CD4-positive, alpha-beta T cell treated with Interleukin-4 for 1 hour (primary cell): ENCODE results near the gene CD1B.
"Not testable (repeated sequence)": the region's sequence is repeated elsewhere in the genome, so short reads cannot be mapped to it uniquely, and the experiment has no call there.

Experiments
- DNase-seq, 2 donors: peaks; one replicate each; pipeline ENCODE4 v3.0.0-alpha.2; 2020 to 2022

CD1B gene

DNA sequence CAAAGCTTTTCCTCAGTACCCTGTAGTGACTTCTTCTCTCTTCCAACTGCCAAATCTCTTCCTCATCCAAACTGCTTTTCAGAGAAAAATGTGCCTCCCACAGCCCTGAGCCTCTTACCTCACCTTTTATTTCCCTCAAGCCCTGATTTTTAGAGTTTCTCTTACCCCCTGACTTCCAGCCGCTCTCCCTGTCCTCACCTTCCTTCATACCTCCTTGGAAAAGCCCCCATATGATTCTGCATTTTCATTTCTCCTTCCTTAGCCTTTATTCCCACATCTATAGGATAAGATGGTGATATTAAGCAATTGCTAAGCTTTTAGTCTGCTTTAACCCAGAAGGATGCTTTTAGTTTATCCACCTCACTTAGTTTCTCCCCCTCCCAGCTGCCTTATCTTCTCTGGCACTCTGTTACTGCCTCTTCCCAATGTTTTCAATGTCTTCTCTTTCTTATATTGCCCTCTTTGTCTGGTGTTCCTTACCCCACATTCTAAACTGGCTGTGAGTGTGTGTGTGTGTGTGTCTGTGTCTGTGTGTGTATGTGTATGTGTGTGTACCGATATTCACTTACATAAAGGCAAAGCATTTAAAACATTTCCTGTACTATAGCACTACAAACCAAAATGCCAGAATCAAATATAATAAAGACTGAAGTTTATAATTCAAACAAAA is at the start of gene CD1B:
CD1B (minus strand) TSS at position 51 of the 670 bp plus-strand sequence. CDS start 108 bp downstream, outside the sequence.
- DNase-seq = no peak

DNA sequence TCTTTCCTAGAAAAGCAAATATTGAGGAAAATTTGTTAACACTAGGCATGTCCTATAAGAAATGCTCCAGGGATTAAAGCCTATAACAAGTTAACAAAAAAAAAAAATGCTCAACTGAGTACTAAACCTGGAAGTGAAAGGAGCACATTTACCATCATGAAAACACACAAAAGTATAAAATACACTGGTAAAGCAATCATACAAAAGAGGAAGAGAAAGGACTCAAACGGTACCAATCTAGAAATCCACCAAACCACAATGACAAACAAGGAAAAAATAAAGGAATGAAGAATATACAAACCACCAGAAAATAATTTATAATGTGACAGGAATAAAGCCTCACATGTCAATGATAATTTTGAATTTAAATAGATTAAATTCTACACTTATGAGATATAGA is 43.5 kb upstream of the CD1B start:
- no peak for DNase-seq

DNA sequence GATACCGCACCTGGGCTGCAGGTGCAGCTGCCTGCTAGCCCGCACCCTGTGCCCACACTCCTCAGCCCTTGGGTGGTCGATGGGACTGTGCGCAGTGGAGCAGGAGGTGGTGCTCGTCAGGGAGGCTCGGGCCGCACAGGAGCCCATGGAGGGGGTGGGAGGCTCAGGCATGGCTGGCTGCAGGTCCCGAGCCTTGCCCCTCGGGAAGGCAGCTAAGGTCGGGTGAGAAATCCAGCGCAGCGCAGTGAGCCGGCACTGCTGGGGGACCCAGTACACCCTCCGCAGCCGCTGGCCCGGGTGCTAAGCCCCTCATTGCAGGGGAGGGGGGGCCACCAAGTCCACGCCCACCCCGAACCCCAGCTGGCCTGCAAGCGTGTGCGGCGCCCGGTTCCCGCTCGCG is 42.8 kb upstream of the CD1B start:
- DNase-seq = not testable (repeated sequence)

DNA sequence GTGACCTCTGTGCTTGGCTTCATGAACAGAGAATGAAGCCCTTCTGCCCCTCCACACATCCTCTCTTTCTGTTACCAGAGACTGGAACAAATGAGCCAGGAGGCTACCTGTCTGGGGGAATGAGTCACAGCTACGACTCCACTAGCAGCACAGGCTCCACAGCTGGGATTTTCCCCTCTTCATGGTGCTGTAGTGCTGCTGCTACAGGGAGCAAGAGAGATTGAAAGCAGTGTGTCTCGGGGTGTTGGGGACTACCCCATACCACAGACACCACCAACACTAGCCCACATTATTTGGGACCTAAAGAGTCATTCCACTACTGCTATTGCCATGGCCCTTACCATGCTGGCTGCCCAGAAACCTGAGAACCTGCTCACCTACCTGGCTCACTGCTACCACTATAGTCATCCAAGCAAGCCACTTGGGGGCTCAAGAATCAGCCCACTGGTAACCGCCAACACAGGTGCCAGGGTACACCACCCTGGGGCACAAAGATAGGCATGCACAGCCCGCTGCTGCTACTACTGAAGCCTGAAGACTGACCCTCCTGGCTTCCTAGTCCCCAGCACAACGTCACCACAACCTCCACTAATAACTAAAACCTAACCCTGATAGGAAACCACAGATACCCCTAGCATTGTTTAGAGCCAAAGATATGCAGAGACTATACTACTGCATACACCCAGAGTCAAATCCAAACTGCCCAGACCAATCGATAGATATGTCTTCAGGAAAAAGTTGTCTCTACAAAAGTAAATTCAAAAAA is 40.0 kb upstream of the CD1B start:
- no peak for DNase-seq

DNA sequence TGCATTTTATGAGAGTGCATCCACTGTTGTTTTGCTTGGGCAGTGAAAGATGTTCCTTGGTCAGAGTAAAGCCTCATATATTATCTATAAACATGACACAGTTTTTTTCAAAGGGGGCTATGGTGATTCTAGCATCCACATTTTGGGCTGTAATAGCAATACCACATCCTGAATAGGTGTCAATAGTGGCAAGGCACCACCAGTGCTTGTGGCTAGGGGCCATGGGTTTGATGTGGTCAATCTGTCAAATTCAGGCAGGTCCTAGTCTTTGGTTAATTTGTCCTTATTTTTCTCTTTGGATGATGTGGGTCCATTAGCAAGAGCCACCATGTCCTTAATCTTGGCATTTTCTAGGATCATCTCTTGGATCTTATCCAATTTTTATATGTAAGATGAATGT is 35.5 kb upstream of the CD1B start:
- no peak for DNase-seq

DNA sequence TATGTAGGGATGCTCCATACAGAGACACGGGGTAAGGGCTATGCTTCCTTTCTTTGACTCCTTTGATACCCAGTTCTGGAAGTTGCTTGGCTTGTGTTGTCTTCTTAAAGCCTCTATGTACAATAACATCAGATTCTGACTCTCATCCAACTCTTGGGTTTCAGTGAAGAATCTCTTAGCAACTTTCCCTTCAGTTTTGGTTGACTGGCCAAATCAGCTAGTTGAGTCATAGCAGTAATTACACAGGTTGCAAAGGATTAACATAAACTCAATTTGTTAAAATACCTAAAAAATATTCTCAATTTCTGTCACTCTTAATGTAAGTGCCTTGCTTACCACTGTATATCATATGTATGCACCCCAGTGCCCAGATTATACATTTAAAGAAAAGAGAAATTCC is 31.6 kb upstream of the CD1B start:
- no peak for DNase-seq

DNA sequence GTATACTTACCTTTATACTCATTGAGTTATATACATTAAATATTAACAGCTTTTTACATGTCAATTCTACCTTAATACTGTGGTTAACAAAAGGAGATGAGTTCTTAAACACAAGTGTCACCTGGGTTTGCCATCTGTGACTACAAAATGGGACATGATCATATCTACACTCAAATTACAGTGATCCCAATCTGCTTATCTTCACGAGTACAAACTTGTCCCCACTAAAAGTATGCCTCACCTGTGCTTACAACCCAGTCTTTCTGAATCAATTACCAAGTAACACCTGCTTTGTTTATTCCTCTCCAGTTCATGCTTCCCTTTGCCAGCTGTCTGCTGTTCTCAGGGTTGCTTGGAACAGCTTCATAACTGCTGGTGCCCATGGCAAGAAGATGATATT is 31.2 kb upstream of the CD1B start:
- DNase-seq = no peak

DNA sequence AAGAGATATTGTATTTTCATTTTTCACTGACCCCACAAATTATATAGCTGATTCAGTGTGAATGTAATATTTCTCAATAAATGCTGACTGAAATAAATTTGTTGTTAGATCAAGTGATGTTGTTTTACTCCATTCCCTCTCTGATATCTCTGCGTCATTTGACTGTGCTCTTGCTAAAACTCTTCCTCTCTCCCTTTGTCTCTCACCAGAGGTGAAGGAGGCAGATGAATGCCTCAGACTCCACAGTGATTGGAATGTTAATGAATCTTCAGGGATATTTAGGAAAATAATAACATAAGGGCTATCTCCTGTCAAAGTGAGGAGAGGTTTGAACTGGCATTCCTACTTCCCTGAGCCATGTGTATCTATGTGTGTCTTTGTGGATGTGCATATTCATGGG is 26.1 kb upstream of the CD1B start:
- DNase-seq = no peak

DNA sequence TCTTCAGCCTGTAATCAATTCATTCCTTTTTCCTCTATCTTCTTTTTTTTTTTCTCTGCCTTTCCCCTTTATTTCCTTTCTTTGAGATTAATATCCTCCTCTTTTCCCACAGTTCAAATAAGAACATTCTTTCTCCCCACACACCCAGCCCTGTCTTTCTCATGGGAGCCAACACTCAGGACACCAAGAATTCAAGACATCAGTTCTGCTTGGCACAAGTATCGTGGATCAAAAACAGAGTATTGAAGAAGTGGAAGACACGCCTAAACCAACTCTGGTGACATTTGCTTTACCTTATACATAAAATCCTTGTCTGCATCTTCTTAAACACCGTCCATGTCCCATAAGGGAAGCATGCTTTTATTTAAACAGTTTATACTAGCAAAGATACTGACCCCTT is 25.3 kb upstream of the CD1B start:
- no peak for DNase-seq

DNA sequence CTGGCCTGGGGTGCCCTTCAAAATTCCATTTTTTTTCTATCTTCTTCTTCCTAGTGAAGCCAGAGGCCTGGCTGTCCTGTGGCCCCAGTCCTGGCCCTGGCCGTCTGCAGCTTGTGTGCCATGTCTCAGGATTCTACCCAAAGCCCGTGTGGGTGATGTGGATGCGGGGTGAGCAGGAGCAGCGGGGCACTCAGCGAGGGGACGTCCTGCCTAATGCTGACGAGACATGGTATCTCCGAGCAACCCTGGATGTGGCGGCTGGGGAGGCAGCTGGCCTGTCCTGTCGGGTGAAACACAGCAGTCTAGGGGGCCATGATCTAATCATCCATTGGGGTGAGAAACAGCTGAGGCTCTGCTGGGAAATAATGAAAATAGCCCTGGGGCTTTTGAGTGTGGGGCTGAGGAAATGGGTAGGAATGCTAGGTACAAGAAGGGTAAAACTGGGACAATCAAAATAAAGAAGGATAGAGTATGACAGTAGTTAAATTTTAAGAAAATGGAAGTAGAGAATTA is 24.5 kb upstream of the CD1B start:
- DNase-seq = no peak

DNA sequence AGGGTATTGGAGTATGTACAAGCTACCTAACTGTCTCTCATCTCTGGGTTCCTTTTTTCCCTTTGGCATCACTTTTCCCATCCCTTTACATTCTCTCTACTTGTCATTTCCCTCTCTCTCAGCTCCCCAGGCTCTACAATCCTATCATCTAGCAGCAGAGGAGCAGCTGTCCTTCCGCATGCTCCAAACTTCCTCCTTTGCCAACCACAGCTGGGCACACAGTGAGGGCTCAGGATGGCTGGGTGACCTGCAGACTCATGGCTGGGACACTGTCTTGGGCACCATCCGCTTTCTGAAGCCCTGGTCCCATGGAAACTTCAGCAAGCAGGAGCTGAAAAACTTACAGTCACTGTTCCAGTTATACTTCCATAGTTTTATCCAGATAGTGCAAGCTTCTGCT is 22.9 kb upstream of the CD1B start:
- DNase-seq = peak in 1 of 2 donors; percentile 13

DNA sequence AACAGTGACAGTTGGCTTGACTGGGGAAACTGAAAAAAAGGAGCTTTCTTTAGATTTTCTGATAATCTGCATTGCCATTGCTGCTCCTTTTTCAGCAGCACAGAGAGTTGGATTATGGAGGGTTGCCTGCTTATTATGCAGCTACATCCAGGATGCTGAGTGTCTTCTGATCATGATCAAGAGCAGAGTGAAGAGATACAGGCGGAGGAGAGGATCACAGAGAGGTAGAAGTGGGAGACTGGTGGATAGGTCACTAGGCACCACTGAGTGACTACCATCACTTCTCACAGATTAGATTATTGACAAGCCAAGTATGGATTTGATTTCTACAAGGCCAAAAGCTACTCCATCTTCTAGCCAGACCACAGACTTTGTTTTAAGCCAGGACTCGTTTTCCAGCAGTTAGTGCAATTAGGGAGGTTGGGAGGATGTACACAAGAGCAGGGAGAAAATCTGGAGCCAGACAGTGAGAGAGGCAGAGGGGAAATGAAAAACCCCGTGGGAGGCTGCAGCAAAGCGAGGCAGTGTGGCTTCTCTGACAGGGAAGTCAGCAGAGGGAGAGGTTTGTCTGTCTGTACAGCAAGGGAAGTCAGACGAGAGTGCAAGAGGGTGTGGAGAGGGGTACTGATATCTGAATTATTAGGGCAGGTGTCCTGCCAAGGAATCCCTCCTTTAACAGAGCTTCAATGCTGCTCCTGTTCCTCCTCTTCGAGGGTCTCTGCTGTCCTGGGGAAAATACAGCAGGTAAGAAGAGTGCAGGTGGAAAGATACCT is 22.2 kb upstream of the CD1B start, which contains the start of gene CD1E:
CD1E (plus strand) TSS at position 592 of the 773 bp plus-strand sequence; CDS start at position 687, 95 bp downstream.
- DNase-seq = peak in 1 of 2 donors; percentile 20

DNA sequence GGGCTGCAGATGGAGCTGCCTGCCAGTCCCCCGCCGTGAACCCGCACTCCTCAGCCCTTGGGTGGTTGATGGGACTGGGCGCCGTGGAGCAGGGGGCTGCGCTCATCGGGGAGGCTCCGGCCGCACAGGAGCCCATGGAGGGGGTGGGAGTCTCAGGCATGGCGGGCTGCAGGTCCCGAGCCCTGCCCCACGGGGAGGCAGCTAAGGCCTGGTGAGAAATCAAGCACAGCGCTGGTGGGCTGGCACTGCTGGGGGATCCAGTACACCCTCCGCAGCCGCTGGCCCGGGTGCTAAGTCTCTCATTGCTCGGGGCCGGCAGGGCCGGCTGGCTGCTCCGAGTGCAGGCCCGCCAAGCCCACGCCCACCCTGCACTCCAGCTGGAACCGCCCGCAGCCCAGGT is 17.6 kb upstream of the CD1B start:
- DNase-seq = not testable (repeated sequence)

DNA sequence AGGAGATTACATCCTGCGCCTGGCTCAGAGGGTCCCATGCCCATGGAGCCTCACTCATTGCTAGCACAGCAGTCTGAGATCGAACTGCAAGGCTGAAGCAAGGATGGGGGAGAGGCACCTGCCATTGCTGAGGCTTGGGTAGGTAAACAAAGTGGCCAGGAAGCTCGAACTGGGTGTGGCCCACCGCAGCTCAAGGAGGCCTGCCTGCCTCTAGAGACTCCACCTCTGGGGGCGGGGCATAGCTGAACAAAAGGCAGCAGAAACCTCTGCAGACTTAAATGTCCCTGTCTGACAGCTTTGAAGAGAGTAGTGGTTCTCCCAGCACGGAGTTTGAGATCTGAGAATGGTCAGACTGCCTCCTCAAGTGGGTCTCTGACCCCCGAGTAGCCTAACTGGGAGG is 5.1 kb upstream of the CD1B start:
- DNase-seq = not testable (repeated sequence)

DNA sequence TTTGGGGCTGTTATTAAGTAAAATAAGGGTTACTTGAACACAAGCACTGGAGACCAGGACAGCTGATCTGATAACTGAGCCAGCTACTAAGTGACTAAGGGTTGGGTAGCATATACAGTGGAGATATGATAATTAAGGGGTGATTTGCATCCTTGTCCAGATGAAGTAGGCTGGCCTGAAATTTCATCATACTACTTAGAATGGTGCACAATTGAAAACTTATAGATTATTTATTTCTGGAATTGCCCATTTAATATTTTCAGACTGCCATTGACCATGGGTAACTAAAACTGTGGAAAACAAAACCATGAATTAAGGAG is 3.8 kb upstream of the CD1B start:
- no peak for DNase-seq

DNA sequence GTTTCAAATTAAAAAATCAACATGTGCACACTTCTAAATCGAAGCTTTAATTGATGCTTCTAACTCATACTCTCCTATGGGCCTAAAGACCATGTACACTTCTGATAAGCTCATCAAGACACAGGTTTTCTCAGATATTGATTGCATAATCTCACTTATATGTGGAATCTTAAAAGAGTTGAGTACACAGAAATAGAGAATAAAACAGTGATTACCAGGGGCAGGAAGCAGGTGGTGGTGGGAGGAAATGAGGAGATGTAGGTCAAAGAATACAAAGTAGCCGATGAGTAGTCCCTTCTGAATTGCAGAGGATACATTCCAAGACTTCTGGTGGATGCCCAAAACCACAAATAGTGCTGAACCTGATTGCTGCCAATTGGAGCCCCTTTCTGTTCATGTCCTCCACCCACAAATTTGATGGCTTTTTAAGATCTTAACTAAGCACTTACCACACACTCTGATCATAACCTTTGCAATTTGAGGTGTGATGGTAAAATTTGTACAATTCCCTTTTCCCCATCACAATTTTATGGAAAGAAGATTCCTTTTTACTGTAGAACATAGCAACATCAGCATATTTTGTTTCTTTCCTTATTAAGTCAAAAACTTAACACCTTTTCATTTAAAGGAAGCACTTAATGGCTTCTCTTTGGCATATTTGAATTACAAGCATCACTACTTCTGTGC is 3.3 kb upstream of the CD1B start:
- DNase-seq = no peak

DNA sequence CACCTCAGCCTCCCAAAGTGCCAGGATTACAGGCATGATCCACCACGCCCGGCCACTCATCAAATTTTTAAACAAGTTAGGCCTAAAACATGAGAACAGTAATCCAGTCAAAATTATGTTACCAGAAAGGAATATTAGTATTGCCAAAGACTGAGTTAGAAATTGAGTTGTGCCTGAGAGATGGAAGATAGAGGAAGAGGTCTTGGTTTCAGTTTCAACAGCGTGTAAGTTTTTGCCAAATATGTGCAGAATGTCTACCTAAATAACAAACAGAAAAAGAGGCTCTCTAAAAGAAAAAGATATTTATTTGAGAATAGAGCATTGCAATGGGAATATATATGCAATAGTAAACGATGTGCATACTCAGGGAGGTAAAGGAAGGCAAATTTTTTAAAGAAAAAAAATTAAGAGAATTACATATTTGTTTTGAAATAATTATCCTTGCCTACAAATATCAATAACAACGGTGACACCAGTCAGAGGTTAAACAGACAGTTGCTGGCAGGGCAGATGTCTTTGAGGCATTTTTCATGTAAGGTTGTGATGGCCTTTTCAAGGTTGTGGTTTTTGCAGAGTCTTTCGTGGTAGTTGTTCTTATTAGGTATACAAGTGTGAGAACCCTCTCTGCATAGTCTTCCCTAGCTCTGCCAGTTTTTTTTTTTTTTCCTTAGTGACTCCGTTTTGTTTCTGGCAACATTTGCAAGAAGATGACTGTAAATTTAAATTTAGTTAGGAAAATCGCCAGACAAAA is 2.2 kb upstream of the CD1B start:
- DNase-seq = no peak

DNA sequence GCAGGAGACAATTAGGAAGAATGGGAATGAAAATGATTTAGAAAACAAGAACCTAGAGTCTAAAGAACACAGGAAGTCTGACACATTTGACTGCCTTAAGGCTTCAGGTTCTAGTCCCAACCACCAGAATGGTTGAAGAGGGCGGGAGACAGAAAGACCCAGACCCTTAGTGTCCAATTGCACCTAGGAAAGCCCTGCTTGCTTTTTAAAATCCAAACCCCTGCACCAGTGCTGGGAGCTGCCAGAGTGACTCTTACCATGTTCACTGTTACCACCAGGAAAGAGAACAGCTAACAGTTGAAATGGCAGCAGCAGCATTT is 265 bp downstream of the CD1B start:
- DNase-seq = no peak

DNA sequence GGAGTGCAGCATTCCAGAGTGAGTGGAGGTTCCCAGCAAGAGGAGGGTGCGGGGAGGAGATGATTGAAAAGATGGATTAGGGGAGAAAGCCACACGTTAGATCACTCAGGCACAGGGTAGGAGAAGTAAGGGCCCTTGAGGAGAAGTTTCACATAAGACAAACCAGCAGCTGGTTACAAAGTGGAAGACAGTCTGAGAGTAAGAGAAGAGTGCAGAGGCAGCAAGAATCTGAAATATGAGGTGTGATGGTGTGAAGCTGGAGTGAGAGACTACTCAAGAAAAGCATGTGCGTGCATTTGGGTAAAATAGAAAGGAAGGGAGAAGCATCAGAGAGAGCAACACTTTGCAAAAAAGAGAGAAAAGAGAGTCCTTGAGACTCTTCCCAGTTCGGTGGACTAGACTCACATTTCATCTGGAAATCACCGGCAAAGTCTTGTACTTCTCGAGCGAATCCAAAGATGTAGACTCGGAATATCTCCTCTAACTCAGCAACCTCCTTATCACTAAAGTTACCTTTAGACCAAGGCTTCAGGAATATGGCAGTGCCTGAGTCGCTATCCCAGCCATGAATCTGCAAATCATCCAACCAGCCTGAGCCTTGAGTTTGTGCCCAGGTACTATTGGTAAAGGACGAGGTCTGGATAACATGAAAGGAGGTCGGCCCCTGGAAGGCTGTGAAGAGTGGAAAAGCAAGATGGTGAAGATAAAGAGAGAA is 783 bp downstream of the CD1B start:
- DNase-seq = no peak

DNA sequence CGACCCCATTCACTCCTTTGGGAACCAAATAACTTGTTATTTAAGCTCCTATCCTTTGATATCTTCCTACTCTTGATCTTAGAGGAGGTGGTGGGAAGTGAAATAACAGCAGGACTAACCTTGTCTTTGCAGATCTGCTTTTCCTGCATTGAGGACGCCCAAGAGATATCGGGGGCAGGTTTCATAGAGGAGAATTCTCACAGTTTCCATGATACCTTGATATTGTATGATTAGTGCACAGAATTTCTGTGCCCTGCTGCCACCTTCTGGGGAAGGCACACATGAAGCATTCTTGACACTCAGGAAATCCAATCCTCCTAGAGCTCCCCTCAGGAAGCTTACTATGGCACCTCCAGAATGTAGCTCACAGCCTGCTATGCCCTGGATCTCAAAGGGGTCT is 1.6 kb downstream of the CD1B start:
- peak; percentile 4 to 26 for DNase-seq

DNA sequence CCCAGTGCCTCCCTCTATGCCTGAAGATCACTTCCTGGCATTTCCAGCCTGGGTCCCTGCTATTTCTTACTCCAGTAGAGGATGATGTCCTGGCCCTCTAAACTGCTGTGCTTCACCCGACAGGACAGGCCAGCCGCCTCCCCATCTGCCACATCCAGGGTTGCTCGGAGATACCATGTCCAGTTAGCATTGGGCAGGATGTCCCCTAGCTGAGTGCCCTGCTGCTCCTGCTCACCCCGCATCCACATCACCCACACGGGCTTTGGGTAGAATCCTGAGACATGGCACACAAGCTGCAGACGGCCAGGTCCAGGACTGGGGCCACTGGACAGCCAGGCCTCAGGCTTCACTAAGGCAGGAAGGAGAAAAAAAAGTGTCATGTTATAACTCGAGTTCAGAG is 2.0 kb downstream of the CD1B start:
- no peak for DNase-seq

DNA sequence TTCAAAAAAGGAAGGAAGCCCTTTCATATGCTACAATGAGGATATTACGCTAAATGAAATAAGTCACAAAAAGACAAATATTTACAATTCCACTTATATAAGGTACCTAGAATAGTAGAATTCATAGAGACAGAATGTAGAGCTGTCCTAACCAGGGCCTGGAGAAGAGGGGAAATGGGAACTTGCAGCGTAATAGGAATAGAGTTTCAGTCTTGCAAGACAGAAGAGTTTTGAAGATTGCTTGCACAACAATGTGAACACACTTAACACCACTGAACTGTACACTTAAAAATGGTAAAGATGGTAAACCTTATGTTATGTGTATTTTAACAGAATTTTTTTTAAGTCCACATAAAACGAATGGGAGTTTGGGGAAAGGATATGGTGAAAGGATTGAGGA is 2.9 kb downstream of the CD1B start:
- DNase-seq = no peak
